ENCODE results near the gene SNHG17.
"Not testable (repeated sequence)": the region's sequence is repeated elsewhere in the genome, so short reads cannot be mapped to it uniquely, and the experiment has no call there.

SNHG17 gene

DNA sequence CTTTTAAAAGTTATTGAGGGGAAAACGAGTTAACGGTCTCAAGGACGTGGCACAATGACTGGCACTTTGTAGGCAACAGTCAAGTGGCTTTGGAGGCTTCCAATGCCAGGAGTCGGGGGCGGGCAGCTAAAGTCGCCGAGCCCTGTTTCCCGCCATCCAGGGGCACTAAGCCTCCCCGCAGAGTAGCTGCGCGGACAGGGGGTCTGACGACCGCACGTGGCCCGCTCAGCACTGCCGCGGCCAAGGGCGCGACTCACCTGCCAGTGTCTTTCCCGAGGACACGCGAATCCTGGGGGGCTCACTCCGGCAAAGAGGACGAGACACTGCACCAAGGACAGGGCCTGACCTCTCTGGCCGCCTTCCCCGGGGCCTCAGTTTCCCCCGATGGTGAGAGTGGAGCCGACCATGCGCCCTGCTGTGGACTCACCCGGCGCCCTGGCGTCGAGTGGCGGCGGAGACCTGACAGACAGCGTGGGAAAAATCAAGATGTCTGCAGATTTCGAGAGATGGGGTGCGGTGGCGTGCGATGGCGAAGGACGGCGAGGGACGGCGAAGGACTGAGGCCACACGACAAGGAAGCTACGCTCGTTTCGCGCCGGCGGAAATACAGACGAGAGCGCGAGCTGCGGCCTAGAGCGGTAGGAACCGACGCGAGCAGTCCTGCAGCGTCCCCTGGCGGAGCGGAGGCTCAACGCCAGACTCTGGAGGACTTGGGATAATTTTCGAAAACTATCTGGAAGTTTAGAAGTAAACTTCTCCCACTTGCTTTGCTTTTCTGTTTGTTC is at the start of gene SNHG17:
Gene SNHG17 (minus strand): TSS at position 559 of the 785 bp plus-strand sequence.
- peak; percentile 78 to 81 for DNase-seq (ENCODE audit: low read depth in 2 of 2)

DNA sequence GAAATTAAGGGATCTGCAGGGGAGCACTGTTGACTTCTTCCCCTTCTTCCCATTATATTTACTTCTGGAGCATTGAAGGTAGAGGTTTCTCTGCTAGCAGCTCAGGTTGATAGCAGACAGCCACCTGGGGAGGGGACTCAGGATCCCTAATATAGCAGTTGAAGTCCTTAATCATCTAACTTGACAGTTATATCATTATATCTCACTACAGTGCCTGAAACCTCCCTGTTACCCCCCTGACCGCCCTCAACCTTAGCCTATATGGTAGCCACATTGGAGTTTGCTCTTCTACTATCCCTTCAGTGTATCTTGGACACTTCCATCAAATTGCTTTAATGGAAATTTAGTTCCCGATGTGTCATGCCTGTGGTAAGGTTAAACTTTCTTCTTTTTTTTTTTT is 44.5 kb upstream of the SNHG17 start:
- DNase-seq (ENCODE audit: low read depth in 2 of 2), result no peak

DNA sequence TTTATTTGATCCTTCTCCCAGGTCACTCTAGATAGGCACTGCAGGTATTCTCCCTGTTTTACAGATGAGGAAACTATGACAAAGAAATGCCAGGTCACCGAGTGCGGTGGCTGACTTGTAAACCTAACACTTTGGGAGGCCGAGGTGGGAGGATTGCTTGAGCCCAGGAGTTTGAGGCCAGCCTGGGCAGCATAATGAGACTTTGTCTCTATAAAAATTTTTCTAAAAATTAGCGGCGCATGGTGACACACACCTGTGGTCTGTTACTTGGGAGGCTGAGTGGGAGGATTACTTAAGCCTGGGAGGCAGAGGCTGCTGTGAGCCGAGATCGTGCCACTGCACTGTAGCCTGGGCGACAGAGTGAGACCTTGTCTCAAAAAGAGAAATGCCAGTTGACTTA is 42.6 kb upstream of the SNHG17 start:
- DNase-seq (ENCODE audit: low read depth in 2 of 2), result no peak

DNA sequence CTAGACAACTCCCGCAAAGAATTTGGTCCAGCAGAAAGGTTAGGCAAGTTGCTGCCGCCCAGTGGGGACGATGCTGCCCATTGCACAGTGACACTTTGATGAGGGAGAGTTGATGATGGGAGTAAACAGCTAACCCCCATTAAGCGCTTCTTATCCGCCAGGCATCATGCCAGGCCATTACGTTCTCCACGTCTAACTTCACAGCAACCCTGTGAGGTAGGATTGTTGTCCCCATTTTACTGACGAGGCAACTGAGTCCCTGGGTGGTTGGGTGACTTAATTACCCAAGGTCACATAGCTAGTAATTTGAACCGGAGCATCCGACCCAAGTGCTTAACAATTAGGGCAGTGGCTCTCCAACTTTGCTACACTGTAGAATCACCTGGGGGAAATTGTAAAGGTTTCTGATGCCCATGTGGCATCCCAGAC is 38.3 kb upstream of the SNHG17 start:
- peak in 1 of 2 donors; percentile 4 for DNase-seq (ENCODE audit: low read depth in 2 of 2)

DNA sequence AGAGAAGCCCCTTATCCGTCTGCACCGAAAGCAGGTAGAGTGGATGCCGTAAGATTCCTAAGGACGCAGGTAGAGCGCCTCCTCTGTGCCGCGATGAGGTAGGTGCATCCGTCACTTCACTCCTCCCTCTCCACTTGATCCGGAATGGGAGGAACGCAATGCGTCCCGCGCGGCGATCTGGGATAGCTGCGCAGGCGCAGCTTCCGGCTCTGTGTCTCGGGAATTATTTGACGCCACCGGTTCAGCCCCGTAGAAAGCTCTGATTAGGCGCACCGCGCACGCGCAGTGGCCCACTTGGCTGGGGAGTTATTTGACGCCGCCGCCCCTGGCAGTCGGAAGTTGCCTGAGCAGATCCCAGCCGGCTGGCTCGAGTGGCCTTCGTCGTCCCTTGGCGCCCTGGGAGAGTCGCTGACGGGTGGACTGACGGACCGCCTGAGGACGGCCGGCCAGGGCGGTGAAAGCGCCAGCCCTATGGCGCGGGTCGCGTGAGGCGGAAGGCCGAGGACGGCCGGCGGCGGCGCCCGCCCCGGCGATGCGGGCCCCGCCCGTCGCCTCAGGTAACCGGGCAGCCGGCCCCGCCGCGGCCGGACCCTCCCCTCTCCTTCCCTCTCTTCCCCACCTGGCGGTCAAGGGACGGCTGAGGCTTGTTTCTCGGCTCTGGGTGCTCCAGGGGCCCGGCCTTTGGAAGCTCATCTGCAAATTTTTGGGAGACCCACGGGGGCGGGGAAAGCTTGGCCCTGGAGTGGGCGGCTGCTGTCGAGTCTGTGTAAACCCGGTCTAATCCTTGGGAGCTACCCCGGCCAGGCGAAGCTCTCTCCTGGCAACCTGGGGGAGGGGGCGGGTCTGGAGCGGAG is 37.6 kb upstream of the SNHG17 start, which contains the start of gene RALGAPB:
Gene RALGAPB (plus strand): TSS at position 331 of the 854 bp plus-strand sequence. CDS start 15,590 bp downstream, outside the sequence.
- peak; percentile 96 to 98 for DNase-seq (ENCODE audit: low read depth in 2 of 2)

DNA sequence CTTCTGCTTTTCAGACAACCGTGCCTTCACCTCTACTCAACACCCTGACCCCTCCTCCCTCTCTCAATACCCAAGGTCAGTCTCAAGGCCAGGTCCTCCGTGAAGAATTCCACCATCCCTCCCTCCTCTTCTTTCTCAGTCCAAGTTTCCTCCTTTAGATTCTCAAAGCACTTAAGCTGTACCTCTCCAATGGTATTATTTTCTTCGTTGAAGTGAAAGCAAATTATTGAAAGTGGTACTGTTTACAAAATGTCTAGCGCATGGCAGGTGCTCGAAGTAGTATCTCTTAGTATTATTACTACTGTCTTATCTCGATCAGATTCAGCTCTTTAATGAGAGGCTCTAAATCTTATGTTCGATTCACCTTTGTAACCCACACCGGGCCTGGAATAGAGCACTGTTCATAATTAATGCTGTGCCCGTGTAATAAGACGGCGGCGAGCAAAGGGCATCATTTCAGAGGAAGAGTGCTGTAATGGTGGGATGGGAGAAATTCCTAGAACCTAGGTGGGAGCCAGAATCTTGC is 36.9 kb upstream of the SNHG17 start:
- no peak for DNase-seq (ENCODE audit: low read depth in 2 of 2)

DNA sequence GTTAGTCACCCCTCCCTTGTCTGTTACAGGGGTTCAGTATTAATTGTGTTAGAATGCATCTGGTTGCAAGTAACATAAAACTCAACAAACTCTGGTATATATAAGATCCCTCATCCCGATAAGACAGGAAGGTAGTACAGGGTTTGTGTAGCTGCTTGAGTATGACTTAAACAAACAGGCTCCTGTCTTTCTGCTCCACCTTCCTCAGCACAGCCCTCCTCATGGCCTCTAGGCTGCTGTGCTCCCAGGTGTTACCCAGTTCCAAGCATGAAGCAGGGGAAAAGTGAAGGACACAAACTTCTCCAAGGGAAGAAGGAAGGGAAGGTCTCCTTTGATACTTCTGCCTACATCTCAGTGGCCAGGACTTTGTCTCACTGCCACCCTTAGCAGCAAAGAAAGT is 36.1 kb upstream of the SNHG17 start:
- DNase-seq (ENCODE audit: low read depth in 2 of 2), result no peak

DNA sequence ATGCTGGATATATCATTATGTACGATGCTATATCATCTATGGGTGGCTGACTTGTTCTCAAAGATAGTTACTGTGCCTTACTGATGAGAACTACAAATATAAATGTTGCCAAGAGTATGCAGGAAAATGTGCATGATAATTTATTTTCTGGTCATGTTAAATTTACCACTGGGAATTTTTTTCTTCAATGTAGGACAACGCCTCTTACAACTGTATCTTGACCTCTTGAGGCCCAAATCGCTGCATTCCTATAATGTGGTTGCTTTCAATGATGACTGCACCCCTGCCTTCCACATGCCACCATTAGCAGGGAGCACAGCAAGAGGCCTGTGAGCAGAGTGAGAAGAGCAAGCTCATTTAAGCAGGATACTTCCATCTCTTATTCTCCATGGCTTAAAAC is 31.9 kb upstream of the SNHG17 start:
- DNase-seq (ENCODE audit: low read depth in 2 of 2), result no peak

DNA sequence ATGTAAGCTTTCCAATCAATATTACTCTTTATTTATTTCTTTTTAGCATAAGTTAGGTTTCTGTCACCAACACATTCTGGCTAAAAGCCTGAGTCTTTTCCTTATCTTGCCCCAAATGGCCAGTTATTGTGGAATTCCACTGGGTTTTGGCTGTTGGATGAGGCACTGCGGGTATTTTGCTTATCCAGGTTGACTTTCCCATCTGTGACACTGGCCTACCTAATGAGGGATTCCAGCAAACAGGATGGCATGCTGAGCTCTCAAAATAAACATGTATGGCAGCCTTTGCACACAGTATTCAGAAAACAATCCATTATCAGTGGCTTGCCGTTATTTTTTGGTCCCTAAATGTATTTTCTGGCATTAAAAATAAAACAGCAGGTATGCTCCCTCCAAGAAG is 31.0 kb upstream of the SNHG17 start:
- DNase-seq (ENCODE audit: low read depth in 2 of 2), result no peak

DNA sequence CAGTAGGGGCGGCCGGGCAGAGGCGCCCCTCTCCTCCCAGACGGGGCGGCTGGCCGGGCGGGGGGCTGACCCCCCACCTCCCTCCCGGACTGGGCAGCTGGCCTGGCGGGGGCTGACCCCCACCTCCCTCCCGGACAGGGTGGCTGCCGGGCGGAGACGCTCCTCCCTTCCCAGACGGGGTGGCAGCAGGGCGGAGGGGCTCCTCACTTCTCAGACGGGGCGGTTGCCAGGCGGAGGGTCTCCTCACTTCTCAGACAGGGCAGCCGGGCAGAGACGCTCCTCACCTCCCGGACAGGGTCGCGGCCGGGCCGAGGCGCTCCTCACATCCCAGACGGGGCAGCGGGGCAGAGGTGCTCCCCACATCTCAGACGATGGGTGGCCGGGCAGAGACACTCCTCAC is 26.4 kb upstream of the SNHG17 start:
- DNase-seq (ENCODE audit: low read depth in 2 of 2), result not testable (repeated sequence)

DNA sequence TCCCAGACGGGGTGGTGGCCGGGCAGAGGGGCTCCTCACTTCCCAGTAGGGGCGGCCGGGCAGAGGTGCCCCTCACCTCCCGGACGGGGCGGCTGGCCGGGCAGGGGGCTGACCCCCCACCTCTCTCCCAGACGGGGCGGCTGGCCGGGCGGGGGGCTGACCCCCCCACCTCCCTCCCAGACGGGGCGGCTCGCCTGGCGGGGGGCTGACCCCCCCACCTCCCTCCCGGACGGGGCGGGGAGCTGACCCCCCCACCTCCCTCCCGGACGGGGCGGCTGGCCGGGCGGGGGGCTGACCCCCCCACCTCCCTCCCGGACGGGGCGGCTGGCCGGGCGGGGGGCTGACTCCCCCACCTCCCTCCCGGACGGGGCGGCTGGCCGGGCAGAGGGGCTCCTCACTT is 26.0 kb upstream of the SNHG17 start:
- not testable (repeated sequence) for DNase-seq (ENCODE audit: low read depth in 2 of 2)

DNA sequence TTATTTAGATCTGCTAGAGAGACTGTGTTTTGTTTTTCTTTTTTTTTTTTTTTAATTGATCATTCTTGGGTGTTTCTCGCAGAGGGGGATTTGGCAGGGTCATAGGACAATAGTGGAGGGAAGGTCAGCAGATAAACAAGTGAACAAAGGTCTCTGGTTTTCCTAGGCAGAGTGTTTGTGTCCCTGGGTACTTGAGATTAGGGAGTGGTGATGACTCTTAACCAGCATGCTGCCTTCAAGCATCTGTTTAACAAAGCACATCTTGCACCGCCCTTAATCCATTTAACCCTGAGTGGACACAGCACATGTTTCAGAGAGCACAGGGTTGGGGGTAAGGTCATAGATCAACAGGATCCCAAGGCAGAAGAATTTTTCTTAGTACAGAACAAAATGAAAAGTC is 25.5 kb upstream of the SNHG17 start:
- not testable (repeated sequence) for DNase-seq (ENCODE audit: low read depth in 2 of 2)

DNA sequence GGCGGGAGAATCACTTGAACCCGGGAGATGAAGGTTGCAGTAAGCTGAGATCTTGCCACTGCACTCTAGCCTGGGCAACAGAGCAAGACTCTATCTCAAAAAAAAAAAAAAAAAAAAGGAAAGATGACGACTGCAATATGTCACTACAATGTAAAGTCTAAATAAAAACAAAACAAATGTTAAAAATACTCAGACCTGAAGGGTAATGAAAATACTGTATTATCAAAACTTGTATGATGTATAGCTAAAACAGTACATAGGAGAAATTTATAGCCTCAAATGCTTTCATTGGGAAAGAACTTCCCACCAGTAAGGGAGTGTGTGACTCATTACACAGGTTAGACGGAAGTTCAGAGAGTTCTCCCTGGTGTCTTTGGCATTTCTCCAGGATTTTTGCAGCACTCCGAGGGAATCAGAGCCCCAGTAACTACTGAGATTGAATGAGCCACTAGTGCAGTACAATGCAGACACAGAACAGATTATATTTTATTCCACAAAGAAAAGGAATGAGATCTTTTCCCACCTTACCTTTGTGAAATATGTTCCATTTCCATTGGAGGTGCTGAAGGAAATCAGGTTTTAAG is 25.0 kb upstream of the SNHG17 start:
- DNase-seq (ENCODE audit: low read depth in 2 of 2), result no peak

DNA sequence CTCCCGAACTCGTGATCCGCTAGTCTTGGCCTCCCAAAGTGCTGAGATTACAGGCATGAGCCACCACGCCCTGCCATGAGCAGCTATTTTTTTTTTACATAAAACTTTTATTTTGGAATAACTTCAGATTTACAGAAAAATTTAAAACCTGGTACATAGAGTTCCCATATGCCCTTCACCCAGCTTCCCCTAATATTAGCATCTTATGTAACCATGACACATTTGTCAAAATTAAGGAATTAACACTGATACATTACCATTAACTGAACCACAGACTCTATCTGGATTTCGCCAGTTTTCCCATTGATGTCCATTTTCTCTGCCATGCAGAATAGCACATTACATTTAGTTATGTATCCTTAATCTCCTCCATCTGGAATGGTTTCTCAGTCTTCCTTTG is 23.2 kb upstream of the SNHG17 start:
- no peak for DNase-seq (ENCODE audit: low read depth in 2 of 2)

DNA sequence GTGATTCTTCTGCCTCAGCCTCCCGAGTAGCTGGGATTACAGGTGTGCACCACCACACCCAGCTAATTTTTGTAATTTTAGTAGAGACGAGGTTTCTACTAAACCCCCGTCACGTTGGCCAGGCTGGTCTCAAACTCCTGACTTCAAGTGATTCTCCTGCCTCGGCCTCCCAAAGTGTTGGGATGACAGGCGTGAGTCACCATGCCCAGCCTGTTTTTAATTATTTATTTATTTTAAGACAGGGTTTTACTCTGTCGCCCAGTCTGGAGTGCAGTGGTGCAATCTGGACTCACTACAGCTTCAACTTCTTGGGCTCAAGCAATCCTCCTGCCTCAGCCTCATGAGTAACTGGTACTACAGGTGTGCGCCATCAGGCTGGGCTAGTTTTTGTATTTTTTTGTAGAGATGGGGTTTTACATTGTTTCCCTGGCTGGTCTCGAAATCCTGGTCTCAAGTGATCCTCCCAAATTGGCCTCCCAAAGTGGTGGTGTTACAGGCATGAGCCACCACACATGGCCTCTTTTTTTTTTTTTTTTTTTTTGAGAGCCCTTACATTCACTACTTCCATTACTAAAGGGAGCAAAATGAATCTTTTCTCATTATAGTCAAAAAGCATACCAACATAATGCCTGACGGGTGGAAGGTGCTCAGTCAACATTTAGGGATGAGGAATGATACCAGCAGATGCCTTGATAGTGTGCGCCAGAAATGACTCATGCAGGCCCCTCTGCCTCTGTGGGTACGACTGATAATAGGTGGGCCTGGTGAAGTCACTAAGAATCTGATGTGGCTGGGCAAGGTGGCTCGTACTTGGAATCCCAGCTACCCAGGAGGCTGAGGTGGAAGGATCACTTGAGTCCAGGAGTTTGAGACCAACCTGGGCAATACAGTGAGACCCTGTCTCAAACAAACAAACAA is 19.7 kb upstream of the SNHG17 start:
- DNase-seq (ENCODE audit: low read depth in 2 of 2), result no peak

DNA sequence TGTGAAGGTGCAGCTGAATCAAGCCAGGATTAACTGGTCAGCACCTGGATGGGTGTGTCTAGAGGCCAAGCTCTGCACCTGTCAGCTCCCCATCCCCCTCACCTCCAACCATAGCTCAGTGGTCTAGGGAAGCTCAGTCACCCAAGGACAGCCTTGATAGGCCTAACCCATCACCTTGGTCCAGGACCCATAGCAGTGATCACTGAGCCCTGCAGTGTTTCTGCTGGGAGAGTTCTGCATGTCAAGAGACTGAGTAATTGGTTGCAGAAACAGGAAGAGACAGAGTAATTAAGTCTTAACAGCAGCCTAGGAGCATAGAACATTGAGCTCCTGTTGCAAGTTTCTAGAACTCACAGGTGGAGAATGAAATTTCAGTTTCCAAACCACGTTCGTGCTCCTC is 18.8 kb upstream of the SNHG17 start:
- no peak for DNase-seq (ENCODE audit: low read depth in 2 of 2)

DNA sequence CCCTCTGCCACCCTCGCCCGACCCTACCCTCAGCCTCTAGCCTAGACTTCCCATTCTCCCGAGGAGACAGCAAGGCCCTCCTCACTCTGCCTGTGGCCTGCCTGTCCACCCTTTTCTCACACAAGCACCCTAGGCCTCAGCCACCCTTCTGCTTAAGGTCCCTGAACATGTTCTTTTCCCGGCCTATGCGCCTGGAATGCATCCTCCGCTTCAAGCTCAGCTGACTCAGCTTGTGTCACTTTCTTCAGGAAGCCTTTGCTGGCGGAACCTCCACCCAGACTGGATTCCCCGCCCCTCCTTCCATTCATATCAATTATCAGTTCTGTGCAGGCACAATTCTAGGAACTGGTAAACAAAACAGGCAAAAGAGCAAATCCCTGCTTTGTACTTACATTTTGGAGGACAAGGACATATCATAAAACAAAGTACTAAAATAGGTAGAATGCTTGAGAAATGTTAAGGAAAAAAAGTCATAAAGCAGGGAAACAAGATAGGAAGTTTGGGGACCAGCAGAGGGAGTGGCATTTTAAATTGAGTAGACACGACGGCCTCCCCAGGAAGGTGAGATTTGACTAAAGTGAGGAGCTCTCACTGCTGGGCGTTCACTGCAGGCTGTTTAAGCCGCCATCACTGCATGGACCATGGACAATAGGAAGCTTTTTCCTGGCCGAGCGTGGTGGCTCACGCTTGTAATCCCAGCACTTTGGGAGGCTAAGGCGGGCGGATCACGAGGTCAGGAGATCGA is 17.9 kb upstream of the SNHG17 start:
- DNase-seq (ENCODE audit: low read depth in 2 of 2), result no peak

DNA sequence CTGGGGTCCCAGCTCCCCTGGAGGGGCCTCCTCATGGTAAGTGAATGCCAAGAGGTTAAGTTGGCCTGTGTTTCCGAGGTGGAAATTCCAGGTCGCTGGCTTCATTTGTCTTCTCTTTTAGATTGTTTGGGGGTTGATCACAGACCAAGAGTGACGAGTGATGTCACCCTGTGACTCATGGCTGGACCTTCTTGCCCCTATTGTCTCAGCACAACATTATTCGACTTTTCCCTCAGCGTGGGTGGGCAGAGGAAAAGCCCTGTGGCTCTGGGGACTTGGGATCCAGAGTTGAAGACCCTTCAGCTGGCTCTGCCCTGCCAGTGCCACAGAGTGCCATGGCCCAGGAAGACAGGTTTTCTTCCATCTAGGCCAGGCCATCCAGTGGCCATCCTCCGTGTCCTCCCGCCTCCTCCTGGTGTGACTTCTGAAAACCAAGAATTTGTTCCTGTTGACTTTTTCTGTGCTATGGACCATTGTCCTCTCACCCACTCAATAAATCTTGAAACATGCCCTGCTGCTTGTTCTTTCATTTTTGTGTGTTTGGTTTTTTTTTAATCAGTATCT is 15.4 kb upstream of the SNHG17 start:
- DNase-seq (ENCODE audit: low read depth in 2 of 2), result peak in 1 of 2 donors; percentile 17

DNA sequence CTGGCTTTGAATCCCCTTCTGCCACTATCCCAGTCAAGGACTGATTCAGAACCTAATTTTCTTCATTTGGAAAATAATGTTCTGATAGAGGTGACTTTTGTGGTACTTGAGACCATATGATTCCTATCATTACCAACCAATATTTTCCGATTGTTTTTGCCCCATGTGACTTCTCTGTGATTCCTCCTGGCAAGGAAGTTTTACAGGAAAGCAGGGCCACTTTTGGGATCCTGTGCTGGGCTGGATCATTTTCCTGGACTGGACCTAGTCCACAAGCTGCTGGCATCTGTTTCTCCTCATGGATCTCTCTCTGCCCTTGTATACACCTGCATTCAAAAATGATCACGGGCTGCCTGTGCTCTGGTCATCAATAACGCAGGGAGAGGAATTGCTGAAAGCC is 13.9 kb upstream of the SNHG17 start:
- no peak for DNase-seq (ENCODE audit: low read depth in 2 of 2)

Data from stimulated activated CD8-positive, alpha-beta memory T cell treated with anti-CD3 and anti-CD28 coated beads, Interleukin-15, amount 100 ng/mL, for 48 hours (primary cell).